ENCODE data around the gene NAALADL2. TPM values are rescaled to one million over a fixed set of nuclear protein-coding genes. Genes with fewer than 3 reads are reported as not detected.

Gene NAALADL2
- total RNA-seq, 1 experiment from 2014 or later: 2.7 TPM

DNA sequence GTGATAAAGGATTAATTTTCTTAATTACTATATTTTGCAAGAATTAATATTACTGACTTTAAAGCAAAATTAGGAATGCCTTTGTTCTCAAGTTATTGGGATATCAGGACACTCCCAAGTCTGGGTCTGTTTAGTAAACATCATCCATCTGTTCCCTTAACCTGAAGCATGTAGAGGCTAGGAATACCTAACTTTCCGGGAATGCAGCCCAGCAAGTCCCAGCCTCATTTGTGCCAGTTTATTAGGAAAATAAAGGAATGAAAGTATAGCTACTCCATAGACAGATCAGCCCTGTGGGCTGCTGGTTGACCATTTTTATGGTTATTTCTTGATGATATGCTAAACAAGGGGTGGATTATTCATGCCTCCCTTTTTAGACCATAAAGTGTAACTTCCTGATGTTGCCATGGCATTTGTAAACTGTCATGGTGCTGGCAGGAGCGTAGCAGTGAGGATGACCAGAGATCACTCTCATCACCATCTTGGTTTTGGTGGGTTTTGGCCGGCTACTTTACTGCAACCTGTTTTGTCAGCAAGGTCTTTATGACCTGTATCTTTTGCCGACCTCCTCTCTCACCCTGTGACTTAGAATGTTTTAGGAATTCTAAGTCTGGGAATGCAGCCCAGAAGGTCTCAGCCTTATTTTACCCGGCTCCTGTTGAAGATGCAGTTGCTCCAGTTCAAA lies 540.2 kb downstream of the NAALADL2 start:
- Histone ChIP-seq H3K4me3 (ENCODE audit: low read depth in 2 of 2, low read length in 2 of 2) (no peak overlapping the region), H3K4me1 (ENCODE audit: control insufficient read depth, insufficient read depth, low read length) (no peaks in the 10 kb centered on the region), H3K27me3 (ENCODE audit: control insufficient read depth, insufficient read depth, low read length) (no peaks in the 10 kb centered on the region), H3K36me3 (ENCODE audit: control insufficient read depth, insufficient read depth, low read length) (no peaks in the 10 kb centered on the region), H3K9me3 (ENCODE audit: control insufficient read depth, insufficient read depth, low read depth, low read length) (no peaks in the 10 kb centered on the region), H3K27ac (ENCODE audit: low read length) (no peak overlapping the region)
- DNase-seq (ENCODE audit: low read depth, low spot score) (no peak), ATAC-seq (no peak)
- intact Hi-C loops (cut with micrococcal nuclease; ENCODE audit: unreplicated experiment): no loop called here
- TF ChIP-seq TCF7L2 (IDR thresholded peaks at IDR 0.05; ENCODE audit: low read depth, low read length): no peak
- TF ChIP-seq, protein P1, sequence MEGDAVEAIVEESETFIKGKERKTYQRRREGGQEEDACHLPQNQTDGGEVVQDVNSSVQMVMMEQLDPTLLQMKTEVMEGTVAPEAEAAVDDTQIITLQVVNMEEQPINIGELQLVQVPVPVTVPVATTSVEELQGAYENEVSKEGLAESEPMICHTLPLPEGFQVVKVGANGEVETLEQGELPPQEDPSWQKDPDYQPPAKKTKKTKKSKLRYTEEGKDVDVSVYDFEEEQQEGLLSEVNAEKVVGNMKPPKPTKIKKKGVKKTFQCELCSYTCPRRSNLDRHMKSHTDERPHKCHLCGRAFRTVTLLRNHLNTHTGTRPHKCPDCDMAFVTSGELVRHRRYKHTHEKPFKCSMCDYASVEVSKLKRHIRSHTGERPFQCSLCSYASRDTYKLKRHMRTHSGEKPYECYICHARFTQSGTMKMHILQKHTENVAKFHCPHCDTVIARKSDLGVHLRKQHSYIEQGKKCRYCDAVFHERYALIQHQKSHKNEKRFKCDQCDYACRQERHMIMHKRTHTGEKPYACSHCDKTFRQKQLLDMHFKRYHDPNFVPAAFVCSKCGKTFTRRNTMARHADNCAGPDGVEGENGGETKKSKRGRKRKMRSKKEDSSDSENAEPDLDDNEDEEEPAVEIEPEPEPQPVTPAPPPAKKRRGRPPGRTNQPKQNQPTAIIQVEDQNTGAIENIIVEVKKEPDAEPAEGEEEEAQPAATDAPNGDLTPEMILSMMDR (IDR thresholded peaks at IDR 0.05): no peak
- no peak for TF ChIP-seq SIN3A (IDR thresholded peaks at IDR 0.05; ENCODE audit: borderline replicate concordance, insufficient read depth, low read depth, low read length)
- TF ChIP-seq, protein P2, sequence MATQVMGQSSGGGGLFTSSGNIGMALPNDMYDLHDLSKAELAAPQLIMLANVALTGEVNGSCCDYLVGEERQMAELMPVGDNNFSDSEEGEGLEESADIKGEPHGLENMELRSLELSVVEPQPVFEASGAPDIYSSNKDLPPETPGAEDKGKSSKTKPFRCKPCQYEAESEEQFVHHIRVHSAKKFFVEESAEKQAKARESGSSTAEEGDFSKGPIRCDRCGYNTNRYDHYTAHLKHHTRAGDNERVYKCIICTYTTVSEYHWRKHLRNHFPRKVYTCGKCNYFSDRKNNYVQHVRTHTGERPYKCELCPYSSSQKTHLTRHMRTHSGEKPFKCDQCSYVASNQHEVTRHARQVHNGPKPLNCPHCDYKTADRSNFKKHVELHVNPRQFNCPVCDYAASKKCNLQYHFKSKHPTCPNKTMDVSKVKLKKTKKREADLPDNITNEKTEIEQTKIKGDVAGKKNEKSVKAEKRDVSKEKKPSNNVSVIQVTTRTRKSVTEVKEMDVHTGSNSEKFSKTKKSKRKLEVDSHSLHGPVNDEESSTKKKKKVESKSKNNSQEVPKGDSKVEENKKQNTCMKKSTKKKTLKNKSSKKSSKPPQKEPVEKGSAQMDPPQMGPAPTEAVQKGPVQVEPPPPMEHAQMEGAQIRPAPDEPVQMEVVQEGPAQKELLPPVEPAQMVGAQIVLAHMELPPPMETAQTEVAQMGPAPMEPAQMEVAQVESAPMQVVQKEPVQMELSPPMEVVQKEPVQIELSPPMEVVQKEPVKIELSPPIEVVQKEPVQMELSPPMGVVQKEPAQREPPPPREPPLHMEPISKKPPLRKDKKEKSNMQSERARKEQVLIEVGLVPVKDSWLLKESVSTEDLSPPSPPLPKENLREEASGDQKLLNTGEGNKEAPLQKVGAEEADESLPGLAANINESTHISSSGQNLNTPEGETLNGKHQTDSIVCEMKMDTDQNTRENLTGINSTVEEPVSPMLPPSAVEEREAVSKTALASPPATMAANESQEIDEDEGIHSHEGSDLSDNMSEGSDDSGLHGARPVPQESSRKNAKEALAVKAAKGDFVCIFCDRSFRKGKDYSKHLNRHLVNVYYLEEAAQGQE (IDR thresholded peaks at IDR 0.05; ENCODE audit: insufficient read depth in 1 of 2, low read depth in 2 of 2, low read length in 1 of 2): no peak
- no peak for TF ChIP-seq POLR2AphosphoS5 (IDR thresholded peaks at IDR 0.05; ENCODE audit: low read depth, low read length)
- ChIA-PET CTCF (no interaction called here), POLR2A (no interaction called here)
- BruUV-seq (replicated peaks): no TSS peak
- in situ Hi-C loops (cut with HindIII; ENCODE audit: low pct_unique_long_range_greater_than_20kb, low sequenced_read_pairs): no loop called here

DNA sequence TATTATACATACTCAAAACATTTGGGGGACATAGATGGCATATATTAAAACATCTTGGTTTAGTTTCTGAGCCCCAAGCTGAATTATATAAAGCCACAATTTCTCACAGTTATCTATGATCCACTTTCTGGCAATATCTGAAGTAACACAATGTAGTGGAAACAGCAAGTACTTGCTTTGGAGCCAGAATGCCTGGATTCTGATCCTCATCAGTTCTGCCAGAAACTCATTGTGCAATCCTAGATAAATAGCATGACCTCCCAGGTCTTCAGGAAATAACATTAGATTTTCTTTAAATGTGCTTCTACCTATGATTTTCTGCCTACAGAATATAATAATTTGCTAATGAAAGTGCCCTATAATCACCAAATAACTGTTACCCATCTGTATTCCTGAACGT lies 544.9 kb downstream of the NAALADL2 start:
- H3K4me1 ChIP-seq (ENCODE audit: control insufficient read depth, insufficient read depth, low read length): no peaks in the 10 kb centered on the region
- H3K27me3 ChIP-seq (ENCODE audit: control insufficient read depth, insufficient read depth, low read length): no peaks in the 10 kb centered on the region
- DNase-seq (ENCODE audit: low read depth, low spot score) (no peak), ATAC-seq (no peak)
- peaks cover 3% of the 10 kb centered on the region; the same call in 1 of the 2 replicates for H3K9me3 ChIP-seq (ENCODE audit: control insufficient read depth, insufficient read depth, low read depth, low read length)
- in situ Hi-C loops (cut with HindIII; ENCODE audit: low pct_unique_long_range_greater_than_20kb, low sequenced_read_pairs) (no loop called here), intact Hi-C loops (cut with micrococcal nuclease; ENCODE audit: unreplicated experiment) (no loop called here)
- no peak overlapping the region for H3K4me3 ChIP-seq (ENCODE audit: low read depth in 2 of 2, low read length in 2 of 2)
- ChIA-PET CTCF (no interaction called here), POLR2A (no interaction called here)
- H3K36me3 ChIP-seq (ENCODE audit: control insufficient read depth, insufficient read depth, low read length): no peaks in the 10 kb centered on the region
- TF ChIP-seq, protein P1 (IDR thresholded peaks at IDR 0.05): no peak
- TF ChIP-seq, protein P2 (IDR thresholded peaks at IDR 0.05; ENCODE audit: insufficient read depth in 1 of 2, low read depth in 2 of 2, low read length in 1 of 2): no peak
- TF ChIP-seq POLR2AphosphoS5 (IDR thresholded peaks at IDR 0.05; ENCODE audit: low read depth, low read length): no peak
- TF ChIP-seq SIN3A (IDR thresholded peaks at IDR 0.05; ENCODE audit: borderline replicate concordance, insufficient read depth, low read depth, low read length): no peak
- TF ChIP-seq TCF7L2 (IDR thresholded peaks at IDR 0.05; ENCODE audit: low read depth, low read length): no peak
- no peak overlapping the region for H3K27ac ChIP-seq (ENCODE audit: low read length)
- BruUV-seq (replicated peaks): no TSS peak
